Measurements from ENCODE around the gene TRIOBP.
A peak's percentile ranks its signal among the peaks of the same experiment; 100 is the strongest.

The TRIOBP gene

DNA sequence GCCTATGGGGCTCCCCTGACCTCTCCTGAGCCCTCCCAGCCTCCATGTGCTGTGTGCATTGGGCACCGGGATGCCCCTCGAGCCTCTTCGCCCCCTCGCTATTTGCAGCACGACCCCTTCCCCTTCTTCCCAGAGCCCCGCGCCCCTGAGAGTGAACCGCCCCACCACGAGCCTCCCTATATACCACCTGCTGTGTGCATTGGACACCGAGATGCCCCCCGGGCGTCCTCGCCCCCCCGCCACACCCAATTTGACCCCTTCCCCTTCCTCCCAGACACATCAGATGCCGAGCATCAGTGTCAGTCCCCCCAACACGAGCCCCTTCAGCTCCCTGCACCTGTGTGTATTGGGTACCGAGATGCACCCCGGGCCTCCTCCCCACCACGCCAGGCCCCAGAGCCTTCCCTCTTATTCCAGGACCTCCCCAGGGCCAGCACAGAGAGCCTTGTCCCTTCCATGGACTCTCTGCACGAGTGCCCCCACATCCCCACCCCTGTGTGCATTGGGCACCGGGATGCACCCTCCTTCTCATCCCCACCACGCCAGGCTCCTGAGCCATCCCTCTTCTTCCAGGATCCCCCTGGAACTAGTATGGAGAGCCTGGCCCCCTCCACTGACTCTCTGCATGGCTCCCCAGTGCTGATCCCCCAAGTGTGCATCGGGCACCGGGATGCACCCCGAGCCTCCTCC is 28.8 kb downstream of the TRIOBP start:
- no peak for DNase-seq (ENCODE audit: low read depth)
- TF ChIP-seq, protein P1, sequence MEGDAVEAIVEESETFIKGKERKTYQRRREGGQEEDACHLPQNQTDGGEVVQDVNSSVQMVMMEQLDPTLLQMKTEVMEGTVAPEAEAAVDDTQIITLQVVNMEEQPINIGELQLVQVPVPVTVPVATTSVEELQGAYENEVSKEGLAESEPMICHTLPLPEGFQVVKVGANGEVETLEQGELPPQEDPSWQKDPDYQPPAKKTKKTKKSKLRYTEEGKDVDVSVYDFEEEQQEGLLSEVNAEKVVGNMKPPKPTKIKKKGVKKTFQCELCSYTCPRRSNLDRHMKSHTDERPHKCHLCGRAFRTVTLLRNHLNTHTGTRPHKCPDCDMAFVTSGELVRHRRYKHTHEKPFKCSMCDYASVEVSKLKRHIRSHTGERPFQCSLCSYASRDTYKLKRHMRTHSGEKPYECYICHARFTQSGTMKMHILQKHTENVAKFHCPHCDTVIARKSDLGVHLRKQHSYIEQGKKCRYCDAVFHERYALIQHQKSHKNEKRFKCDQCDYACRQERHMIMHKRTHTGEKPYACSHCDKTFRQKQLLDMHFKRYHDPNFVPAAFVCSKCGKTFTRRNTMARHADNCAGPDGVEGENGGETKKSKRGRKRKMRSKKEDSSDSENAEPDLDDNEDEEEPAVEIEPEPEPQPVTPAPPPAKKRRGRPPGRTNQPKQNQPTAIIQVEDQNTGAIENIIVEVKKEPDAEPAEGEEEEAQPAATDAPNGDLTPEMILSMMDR (IDR thresholded peaks at IDR 0.05; ENCODE audit: insufficient read depth, low read depth, low read length, missing control alignments) = no peak
- H3K4me3 ChIP-seq (ENCODE audit: low read length) = no peak overlapping the region

DNA sequence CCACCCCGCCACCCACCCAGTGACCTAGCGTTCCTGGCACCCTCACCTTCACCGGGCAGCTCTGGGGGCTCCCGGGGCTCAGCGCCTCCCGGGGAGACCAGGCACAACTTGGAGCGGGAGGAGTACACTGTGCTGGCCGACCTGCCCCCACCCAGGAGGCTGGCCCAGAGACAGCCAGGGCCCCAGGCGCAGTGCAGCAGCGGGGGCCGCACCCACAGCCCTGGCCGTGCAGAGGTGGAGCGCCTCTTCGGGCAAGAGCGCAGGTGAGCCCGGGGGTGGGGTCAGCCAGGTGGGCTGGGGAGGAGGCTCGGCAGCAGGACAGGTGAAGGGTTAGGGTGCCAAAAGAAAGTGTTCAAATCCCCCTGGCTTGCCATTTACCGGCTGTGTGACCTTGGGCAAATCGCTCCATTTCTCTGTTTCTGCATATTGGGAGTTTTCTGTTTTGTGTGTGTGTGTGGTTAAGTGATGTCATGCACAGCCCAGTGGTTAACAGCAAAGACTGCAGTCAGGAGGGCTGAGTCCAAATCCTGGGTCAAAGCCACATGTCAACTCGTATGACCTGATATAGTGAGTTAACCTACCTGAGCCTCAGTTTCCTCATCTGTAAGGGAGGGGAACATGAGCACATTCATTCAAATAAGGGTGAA is 29.5 kb downstream of the TRIOBP start:
- peak; percentile 34 for DNase-seq (ENCODE audit: low read depth)
- TF ChIP-seq, protein P1 (IDR thresholded peaks at IDR 0.05; ENCODE audit: insufficient read depth, low read depth, low read length, missing control alignments) = no peak
- no peak overlapping the region for H3K4me3 ChIP-seq (ENCODE audit: low read length)

DNA sequence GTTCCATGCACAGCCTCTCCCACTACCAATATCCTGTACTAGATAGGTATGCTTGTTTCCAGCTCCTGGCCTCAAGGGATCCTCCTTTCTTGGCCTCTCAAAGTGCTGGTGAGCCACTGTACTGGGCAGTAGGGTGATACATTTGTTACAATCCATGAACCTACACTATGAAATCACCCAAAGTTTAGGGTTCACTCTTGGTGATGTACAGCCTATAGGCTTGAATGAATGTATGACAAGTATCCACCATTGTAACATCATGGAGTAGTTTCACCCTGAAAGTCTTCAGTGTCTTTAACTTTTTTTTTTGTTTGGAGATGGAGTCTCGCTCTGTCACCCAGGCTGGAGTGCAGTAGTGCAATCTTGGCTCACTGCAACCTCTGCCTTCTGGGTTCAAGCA is 31.8 kb downstream of the TRIOBP start:
- TF ChIP-seq, protein P1 (IDR thresholded peaks at IDR 0.05; ENCODE audit: insufficient read depth, low read depth, low read length, missing control alignments) = no peak
- DNase-seq (ENCODE audit: low read depth) = no peak
- no peak overlapping the region for H3K4me3 ChIP-seq (ENCODE audit: low read length)

DNA sequence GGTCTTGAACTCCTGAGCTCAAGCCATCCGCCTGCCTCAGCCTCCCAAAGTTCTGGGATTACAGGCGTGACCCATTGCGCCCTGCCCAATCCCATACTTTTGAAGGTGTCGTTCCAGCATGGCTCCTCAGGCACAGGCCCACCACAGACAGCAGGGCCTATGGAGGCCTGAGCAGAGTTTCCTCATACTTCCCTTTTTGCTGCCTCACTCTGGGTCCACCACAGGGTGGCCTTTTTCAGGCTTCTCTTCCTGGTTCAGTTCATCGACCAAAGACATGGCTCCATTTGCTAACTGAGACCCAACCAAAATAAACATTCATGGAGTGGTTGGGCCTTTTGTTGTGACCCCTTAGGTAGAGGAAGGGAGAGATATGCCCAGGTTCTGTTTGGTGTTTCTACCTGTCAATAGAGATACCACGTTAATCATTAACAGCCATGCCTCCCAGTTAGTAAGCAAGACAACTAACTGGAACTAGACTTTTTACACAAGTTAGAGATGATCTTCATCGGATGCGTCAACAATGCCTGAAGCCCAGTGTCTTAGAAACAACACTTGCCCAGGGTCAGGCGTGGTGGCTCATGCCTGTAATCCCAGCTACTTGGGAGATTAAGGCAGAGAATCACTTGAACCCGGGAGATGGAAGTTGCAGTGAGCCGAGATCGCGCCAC is 35.1 kb downstream of the TRIOBP start:
- H3K4me3 ChIP-seq (ENCODE audit: low read length) = no peak overlapping the region
- DNase-seq (ENCODE audit: low read depth) = no peak
- TF ChIP-seq, protein P1 (IDR thresholded peaks at IDR 0.05; ENCODE audit: insufficient read depth, low read depth, low read length, missing control alignments) = peak; percentile 20

DNA sequence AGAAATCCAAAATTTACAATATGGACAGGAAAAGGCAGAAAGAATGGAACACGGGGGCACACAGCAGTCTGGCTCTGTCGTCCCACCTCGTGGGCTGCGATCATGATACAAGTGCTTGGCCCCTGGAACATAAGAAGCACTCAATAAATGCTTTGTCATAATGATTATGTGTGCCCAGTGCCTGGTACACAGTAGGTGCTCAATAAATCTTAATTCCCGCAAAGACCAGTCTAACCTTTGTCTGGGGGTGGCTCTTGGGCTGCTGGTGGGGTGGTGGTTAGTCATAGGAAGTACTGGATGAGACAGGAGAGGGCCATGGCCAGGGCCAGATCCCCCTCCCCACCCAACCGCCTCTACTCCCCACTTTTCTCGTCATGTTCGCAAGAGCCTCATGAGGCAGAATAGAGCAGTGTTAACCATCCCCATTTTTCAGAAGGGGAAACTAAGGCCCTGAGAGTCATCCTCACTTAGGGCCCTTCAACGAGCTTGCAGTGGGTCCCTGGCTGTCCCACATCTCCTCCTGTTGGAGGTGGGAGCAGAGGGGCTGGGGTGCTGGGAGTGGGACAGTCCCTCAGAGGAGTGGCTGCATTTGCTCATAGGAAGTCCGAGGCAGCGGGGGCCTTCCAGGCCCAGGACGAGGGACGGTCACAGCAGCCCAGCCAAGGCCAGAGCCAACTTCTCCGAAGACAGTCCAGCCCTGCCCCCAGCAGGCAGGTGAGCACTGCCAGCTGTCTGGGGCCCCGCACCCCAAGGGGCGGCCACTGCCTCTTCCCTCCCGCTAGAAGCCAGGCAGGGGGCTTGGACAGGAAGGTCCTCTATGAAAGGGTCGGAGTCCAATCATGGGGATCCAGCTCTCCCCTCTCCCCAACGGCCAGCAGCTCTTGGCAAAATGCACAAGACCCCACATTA is 36.1 kb downstream of the TRIOBP start:
- TF ChIP-seq, protein P1 (IDR thresholded peaks at IDR 0.05; ENCODE audit: insufficient read depth, low read depth, low read length, missing control alignments) = no peak
- DNase-seq (ENCODE audit: low read depth) = no peak
- no peak overlapping the region for H3K4me3 ChIP-seq (ENCODE audit: low read length)

DNA sequence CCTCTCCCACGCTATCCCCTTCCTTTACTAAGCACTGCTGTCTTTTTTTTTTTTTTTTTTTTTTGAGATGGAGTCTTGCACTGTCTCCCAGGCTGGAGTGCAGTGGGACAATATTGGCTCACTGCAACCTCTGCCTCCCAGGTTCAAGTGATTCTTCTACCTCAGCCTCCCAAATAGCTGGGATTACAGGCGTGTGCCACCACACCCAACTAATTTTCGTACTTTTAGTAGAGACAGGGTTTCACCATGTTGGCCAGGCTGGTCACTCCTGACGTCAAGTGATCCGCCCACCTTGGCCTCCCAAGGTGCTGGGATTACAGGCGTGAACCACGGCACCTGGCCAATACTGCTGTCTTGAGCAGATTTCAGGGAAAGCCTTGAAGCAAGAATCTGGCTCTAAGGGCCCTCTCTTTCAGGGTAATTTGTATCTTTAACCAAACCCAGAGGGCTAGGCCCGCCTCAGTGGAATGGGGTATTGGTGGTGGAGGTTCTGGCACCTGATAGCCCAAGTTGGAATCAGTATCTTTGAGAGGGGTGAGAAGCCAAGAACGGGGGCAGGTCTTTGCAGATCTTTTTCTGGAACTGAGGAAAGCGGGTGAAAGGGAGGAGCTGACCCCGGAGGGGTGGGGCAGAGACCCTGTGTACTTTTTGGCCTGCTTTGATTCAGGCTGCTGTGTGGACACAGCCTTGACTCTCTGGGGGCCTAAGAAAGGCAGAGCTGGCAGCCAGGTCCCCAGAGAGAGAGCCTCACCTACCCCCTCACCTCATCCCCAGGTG is 37.0 kb downstream of the TRIOBP start:
- H3K4me3 ChIP-seq (ENCODE audit: low read length) = no peak overlapping the region
- DNase-seq (ENCODE audit: low read depth) = no peak
- TF ChIP-seq, protein P1 (IDR thresholded peaks at IDR 0.05; ENCODE audit: insufficient read depth, low read depth, low read length, missing control alignments) = no peak

Data from epithelial cell of esophagus (primary cell).